OCI-M2 (cell line): ENCODE data around the gene LRRC23.
A peak's percentile ranks its signal among the peaks of the same experiment; 100 is the strongest.

Experiments
- DNase-seq: peaks from one replicate; lab custom pipeline; 2025; ENCODE audit not compliant: unreplicated experiment; lab: John Stamatoyannopoulos, UW

The LRRC23 gene

GRCh38 chr12:6923851-6924250 lies 19.2 kb downstream of the LRRC23 start:
- DNase-seq, result no peak

- DNase-seq, result no peak
These were observed 20.6 kb downstream of the LRRC23 start for GRCh38 chr12:6925239-6925539.

- no peak for DNase-seq
These were observed 21.1 kb downstream of the LRRC23 start for GRCh38 chr12:6925540-6926279.

- no peak for DNase-seq
These were observed 22.9 kb downstream of the LRRC23 start, which contains the start of gene ATN1 for GRCh38 chr12:6927379-6928021. TSS of gene ATN1 (plus strand) at chr12:6927959. CDS start at chr12:6934002, 6,043 bp downstream.

- DNase-seq, result no peak
These were observed 23.5 kb downstream of the LRRC23 start for GRCh38 chr12:6928022-6928702.

GRCh38 chr12:6928703-6929407 lies 24.2 kb downstream of the LRRC23 start:
- DNase-seq, result no peak

GRCh38 chr12:6929466-6930452 lies 25.1 kb downstream of the LRRC23 start:
- no peak for DNase-seq

GRCh38 chr12:6932766-6933165 lies 28.1 kb downstream of the LRRC23 start:
- DNase-seq, result no peak

- DNase-seq, result no peak
These were observed 29.5 kb downstream of the LRRC23 start for GRCh38 chr12:6934110-6934509.

GRCh38 chr12:6935371-6936193 lies 31.0 kb downstream of the LRRC23 start:
- DNase-seq, result no peak

- DNase-seq, result no peak
These were observed 31.6 kb downstream of the LRRC23 start for GRCh38 chr12:6936194-6936635.

- DNase-seq, result no peak
These were observed 32.2 kb downstream of the LRRC23 start for GRCh38 chr12:6936636-6937480.

- DNase-seq, result peak; percentile 53
These were observed 33.1 kb downstream of the LRRC23 start for GRCh38 chr12:6937481-6938352.

- DNase-seq, result no peak
These were observed 34.0 kb downstream of the LRRC23 start for GRCh38 chr12:6938353-6939190.

- DNase-seq, result no peak
These were observed 34.5 kb downstream of the LRRC23 start for GRCh38 chr12:6939191-6939540.

GRCh38 chr12:6941267-6941666 lies 36.6 kb downstream of the LRRC23 start:
- no peak for DNase-seq

- DNase-seq, result no peak
These were observed 37.2 kb downstream of the LRRC23 start for GRCh38 chr12:6941782-6942181.
